Liver (tissue), 3 donors: ENCODE measurements around the gene SPEG.

Experiments used
- EGR1 ChIP-seq, 2 donors: IDR thresholded peaks; 2 replicates each; pipeline ENCODE4 v1.6.1; 2016 to 2018; ENCODE audit warnings: antibody characterized with exemption in 2 of 2, low read depth in 2 of 2
- FOXA1 ChIP-seq: IDR thresholded peaks from 2 replicates; pipeline ENCODE4 v1.6.1; 2016; ENCODE audit warnings: antibody characterized with exemption
- FOXA2 ChIP-seq: IDR thresholded peaks from 2 replicates; pipeline ENCODE4 v1.6.1; 2016; ENCODE audit warnings: antibody characterized with exemption
- GABPA ChIP-seq, 2 donors: IDR thresholded peaks in 1 of 2; conservative IDR thresholded peaks in 1 of 2; 2 replicates each; pipeline ENCODE4 v1.6.1; 2016; ENCODE audit warnings: antibody characterized with exemption in 2 of 2, mild to moderate bottlenecking in 1 of 2, moderate library complexity in 1 of 2
- HNF4A ChIP-seq, 2 donors: conservative IDR thresholded peaks; 2 replicates each; pipeline ENCODE4 v1.6.1; 2016; ENCODE audit warnings: antibody characterized with exemption in 2 of 2, mild to moderate bottlenecking in 2 of 2
- JUND ChIP-seq, 2 donors: IDR thresholded peaks; 2 replicates each; pipeline ENCODE4 v1.6.1; 2016; ENCODE audit warnings: antibody characterized with exemption in 2 of 2
- NR2F2 ChIP-seq: IDR thresholded peaks from 2 replicates; pipeline ENCODE4 v1.6.1; 2016; ENCODE audit warnings: antibody characterized with exemption
- RAD21 ChIP-seq, 2 donors: IDR thresholded peaks; 2 replicates each; pipeline ENCODE4 v1.6.1; 2016; ENCODE audit warnings: antibody characterized with exemption in 2 of 2, mild to moderate bottlenecking in 2 of 2
- SP1 ChIP-seq: IDR thresholded peaks from 2 replicates; pipeline ENCODE4 v1.6.1; 2018; ENCODE audit warnings: antibody characterized with exemption, mild to moderate bottlenecking
- TAF1 ChIP-seq: conservative IDR thresholded peaks from 2 replicates; pipeline ENCODE4 v1.6.1; 2016; ENCODE audit warnings: antibody characterized with exemption, mild to moderate bottlenecking
- TF ChIP-seq, protein P1 (sequence below): fragments of 150-350 bp; IDR thresholded peaks from 2 replicates; pipeline ENCODE4 v1.5.1; 2017; ENCODE audit warnings: improper control_type of control experiment, low read depth, low read length; ENCODE audit not compliant: missing input control
- TF ChIP-seq, protein P2 (sequence below): IDR thresholded peaks from 2 replicates; pipeline ENCODE4 v1.6.1; 2016; ENCODE audit warnings: antibody characterized with exemption, mild to moderate bottlenecking
- TF ChIP-seq, protein P3 (sequence below): IDR thresholded peaks from 2 replicates; pipeline ENCODE4 v1.6.1; 2016; ENCODE audit warnings: antibody characterized with exemption
- TF ChIP-seq, protein P4 (sequence below): IDR thresholded peaks from 2 replicates; pipeline ENCODE4 v1.6.1; 2016; ENCODE audit warnings: antibody characterized with exemption
- donor health status: healthy.
- donor health status: healthy.

DNA sequence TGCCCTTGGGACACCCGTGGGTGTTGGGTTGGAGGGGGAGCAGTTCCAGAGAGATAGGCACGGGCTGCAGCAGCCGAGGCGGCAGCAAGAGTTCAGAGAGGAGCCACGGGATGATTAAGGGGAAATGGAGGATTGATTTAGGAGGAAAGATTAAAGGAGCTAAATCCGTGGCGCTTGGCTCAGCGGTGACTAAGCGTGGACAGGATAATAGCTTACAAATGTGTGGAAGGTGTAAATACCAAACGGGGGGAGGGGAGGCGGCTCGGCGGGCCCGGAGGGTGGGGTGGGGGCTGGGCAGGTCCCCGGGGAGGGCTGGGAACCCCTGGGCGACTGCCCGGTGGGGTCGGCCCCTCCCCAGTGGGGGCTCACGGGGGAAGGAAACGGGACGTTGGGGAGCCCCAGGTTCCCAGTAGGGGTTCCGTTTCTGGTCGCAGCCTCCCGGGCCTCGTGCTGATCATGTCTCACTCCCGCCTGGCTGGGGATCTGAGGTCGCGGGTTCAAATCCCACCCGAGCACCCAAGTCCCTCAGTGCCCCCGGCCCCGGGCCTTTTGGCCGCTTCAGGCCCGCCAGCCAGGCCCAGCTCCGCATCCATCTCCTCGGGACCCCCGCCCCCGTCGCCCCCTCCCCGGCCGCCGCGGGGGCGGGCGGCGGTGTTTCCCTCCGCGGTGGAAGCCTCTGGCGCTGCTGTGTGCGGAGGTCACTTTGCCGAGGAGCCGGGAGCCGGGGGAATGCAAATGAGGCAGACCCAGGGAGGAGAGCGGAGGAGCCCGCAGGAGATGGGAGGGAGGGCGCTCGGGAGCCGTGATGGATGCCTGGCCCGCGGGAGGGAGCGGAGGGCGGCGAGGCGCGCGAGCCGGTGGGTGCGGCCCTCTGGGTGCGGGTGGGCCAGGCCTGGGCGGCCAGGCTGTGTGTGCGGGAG is 87.7 kb downstream of the SPEG start:
- TF ChIP-seq, protein P1, sequence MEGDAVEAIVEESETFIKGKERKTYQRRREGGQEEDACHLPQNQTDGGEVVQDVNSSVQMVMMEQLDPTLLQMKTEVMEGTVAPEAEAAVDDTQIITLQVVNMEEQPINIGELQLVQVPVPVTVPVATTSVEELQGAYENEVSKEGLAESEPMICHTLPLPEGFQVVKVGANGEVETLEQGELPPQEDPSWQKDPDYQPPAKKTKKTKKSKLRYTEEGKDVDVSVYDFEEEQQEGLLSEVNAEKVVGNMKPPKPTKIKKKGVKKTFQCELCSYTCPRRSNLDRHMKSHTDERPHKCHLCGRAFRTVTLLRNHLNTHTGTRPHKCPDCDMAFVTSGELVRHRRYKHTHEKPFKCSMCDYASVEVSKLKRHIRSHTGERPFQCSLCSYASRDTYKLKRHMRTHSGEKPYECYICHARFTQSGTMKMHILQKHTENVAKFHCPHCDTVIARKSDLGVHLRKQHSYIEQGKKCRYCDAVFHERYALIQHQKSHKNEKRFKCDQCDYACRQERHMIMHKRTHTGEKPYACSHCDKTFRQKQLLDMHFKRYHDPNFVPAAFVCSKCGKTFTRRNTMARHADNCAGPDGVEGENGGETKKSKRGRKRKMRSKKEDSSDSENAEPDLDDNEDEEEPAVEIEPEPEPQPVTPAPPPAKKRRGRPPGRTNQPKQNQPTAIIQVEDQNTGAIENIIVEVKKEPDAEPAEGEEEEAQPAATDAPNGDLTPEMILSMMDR: no peak
- TF ChIP-seq, protein P2, sequence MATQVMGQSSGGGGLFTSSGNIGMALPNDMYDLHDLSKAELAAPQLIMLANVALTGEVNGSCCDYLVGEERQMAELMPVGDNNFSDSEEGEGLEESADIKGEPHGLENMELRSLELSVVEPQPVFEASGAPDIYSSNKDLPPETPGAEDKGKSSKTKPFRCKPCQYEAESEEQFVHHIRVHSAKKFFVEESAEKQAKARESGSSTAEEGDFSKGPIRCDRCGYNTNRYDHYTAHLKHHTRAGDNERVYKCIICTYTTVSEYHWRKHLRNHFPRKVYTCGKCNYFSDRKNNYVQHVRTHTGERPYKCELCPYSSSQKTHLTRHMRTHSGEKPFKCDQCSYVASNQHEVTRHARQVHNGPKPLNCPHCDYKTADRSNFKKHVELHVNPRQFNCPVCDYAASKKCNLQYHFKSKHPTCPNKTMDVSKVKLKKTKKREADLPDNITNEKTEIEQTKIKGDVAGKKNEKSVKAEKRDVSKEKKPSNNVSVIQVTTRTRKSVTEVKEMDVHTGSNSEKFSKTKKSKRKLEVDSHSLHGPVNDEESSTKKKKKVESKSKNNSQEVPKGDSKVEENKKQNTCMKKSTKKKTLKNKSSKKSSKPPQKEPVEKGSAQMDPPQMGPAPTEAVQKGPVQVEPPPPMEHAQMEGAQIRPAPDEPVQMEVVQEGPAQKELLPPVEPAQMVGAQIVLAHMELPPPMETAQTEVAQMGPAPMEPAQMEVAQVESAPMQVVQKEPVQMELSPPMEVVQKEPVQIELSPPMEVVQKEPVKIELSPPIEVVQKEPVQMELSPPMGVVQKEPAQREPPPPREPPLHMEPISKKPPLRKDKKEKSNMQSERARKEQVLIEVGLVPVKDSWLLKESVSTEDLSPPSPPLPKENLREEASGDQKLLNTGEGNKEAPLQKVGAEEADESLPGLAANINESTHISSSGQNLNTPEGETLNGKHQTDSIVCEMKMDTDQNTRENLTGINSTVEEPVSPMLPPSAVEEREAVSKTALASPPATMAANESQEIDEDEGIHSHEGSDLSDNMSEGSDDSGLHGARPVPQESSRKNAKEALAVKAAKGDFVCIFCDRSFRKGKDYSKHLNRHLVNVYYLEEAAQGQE: no peak
- TF ChIP-seq, protein P3, sequence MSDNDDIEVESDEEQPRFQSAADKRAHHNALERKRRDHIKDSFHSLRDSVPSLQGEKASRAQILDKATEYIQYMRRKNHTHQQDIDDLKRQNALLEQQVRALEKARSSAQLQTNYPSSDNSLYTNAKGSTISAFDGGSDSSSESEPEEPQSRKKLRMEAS: no peak
- TF ChIP-seq JUND (IDR thresholded peaks at IDR 0.05): no peak
- no peak for TF ChIP-seq SP1
- TF ChIP-seq, protein P4, sequence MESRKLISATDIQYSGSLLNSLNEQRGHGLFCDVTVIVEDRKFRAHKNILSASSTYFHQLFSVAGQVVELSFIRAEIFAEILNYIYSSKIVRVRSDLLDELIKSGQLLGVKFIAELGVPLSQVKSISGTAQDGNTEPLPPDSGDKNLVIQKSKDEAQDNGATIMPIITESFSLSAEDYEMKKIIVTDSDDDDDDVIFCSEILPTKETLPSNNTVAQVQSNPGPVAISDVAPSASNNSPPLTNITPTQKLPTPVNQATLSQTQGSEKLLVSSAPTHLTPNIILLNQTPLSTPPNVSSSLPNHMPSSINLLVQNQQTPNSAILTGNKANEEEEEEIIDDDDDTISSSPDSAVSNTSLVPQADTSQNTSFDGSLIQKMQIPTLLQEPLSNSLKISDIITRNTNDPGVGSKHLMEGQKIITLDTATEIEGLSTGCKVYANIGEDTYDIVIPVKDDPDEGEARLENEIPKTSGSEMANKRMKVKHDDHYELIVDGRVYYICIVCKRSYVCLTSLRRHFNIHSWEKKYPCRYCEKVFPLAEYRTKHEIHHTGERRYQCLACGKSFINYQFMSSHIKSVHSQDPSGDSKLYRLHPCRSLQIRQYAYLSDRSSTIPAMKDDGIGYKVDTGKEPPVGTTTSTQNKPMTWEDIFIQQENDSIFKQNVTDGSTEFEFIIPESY: no peak
- no peak for TF ChIP-seq FOXA1
- TF ChIP-seq EGR1 (IDR thresholded peaks at IDR 0.05; ENCODE audit: low read depth in 2 of 2): no peak
- TF ChIP-seq RAD21 (IDR thresholded peaks at IDR 0.05): no peak
- no peak for TF ChIP-seq GABPA (IDR thresholded peaks at IDR 0.05 in 1 of 2, conservative IDR thresholded peaks at IDR 0.05 in 1 of 2)
- no peak for TF ChIP-seq TAF1
- TF ChIP-seq FOXA2: no peak
- no peak for TF ChIP-seq HNF4A (conservative IDR thresholded peaks at IDR 0.05)
- TF ChIP-seq NR2F2: no peak
